ENCODE results near the gene BRPF3.

GRCh38 chr6:36249536-36249935 is 53.0 kb downstream of the BRPF3 start:
- TF ChIP-seq, protein P1, sequence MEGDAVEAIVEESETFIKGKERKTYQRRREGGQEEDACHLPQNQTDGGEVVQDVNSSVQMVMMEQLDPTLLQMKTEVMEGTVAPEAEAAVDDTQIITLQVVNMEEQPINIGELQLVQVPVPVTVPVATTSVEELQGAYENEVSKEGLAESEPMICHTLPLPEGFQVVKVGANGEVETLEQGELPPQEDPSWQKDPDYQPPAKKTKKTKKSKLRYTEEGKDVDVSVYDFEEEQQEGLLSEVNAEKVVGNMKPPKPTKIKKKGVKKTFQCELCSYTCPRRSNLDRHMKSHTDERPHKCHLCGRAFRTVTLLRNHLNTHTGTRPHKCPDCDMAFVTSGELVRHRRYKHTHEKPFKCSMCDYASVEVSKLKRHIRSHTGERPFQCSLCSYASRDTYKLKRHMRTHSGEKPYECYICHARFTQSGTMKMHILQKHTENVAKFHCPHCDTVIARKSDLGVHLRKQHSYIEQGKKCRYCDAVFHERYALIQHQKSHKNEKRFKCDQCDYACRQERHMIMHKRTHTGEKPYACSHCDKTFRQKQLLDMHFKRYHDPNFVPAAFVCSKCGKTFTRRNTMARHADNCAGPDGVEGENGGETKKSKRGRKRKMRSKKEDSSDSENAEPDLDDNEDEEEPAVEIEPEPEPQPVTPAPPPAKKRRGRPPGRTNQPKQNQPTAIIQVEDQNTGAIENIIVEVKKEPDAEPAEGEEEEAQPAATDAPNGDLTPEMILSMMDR (conservative IDR thresholded peaks at IDR 0.05; ENCODE audit: low read depth, low read length) = no peak
- no peak for TF ChIP-seq EZH2phosphoT487 (IDR thresholded peaks at IDR 0.05; ENCODE audit: borderline replicate concordance, low read length)
